Cardiac fibroblast (primary cell): ENCODE data around the gene PFDN4.

Experiments
- DNase-seq, 2 donors: peaks; one replicate each; pipeline versions ENCODE4 v3.0.0 to v3.0.0-alpha.2; 2010; ENCODE audit warnings: low read depth in 2 of 2
- H3K4me3 ChIP-seq, 2 donors: replicated peaks in 1 of 2; 1 replicate in 1 of 2; 2 replicates in 1 of 2; pipeline ENCODE4 v1.5.1; 2011; ENCODE audit warnings: low read depth in 2 of 2, low read length in 2 of 2, mild to moderate bottlenecking in 2 of 2, moderate library complexity in 1 of 2
- TF ChIP-seq, protein P1 (sequence below): IDR thresholded peaks from one replicate; pipeline ENCODE4 v1.5.1; 2011; ENCODE audit warnings: low read depth, mild to moderate bottlenecking, low read length, inconsistent platforms

PFDN4 gene

DNA sequence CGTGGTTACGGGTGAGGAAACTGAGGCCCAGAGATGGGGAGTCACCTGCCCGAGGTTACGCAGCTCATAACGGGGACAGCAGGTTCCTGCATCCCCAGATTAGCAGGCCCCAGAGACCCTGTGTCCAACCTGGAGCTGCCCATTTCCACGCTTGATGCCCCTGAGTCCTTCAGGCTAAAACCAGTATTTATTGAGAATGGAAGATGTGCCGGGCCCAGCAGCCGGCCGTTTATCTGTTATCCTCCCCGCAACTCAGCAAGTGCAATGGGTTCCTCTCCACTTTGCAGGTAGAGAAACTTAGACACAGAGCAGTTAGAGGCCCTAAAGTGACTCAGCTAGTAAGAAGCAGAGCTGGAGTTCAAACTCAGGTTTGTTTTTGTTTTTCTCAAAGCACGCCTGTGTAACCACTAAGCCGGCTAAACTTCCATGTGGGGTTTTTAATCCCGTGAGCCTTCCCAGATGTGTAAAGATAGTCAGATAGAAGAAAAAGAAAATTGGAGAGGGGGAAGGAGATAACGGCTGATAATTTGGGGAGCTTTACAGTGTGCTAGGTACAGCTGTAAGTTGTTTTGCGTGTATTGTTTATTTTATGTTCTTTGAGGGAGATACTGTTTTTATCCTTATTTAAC, 775 bp downstream of the PFDN4 start:
- H3K4me3 ChIP-seq: peak overlapping the region; percentile 89 to 91
- TF ChIP-seq, protein P1, sequence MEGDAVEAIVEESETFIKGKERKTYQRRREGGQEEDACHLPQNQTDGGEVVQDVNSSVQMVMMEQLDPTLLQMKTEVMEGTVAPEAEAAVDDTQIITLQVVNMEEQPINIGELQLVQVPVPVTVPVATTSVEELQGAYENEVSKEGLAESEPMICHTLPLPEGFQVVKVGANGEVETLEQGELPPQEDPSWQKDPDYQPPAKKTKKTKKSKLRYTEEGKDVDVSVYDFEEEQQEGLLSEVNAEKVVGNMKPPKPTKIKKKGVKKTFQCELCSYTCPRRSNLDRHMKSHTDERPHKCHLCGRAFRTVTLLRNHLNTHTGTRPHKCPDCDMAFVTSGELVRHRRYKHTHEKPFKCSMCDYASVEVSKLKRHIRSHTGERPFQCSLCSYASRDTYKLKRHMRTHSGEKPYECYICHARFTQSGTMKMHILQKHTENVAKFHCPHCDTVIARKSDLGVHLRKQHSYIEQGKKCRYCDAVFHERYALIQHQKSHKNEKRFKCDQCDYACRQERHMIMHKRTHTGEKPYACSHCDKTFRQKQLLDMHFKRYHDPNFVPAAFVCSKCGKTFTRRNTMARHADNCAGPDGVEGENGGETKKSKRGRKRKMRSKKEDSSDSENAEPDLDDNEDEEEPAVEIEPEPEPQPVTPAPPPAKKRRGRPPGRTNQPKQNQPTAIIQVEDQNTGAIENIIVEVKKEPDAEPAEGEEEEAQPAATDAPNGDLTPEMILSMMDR: no peak
- DNase-seq: peak; percentile 40 to 66

DNA sequence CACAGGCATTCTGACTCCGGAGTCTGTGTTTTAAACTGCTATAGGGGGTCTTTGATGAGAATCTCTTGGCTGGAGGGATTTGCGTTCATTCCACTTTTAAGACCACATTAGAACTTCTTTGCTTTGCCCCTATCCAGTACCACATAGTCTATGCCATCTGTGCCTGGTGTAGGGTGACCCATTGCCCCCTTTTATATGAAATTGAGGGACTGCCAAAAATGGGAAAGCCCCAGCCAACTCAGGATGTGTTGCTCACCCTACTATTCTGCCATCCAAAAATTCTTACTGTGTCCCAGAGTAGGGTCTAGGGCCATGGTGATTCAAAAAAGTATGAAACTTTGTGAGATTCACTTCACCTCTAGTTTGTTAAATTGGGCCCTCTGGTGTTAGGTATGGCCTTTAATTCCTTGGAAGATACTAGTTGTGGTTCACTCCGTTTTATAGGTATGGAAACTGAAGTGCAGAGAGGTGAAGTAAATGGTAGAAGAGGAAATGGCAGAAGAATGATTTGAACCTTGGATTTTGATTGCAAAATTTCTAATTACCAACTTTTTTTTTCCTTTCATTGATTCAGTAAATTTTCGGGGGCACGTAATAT, 1.4 kb downstream of the PFDN4 start:
- DNase-seq: no peak
- TF ChIP-seq, protein P1: no peak
- H3K4me3 ChIP-seq: peak overlapping the region; percentile 89 to 91

DNA sequence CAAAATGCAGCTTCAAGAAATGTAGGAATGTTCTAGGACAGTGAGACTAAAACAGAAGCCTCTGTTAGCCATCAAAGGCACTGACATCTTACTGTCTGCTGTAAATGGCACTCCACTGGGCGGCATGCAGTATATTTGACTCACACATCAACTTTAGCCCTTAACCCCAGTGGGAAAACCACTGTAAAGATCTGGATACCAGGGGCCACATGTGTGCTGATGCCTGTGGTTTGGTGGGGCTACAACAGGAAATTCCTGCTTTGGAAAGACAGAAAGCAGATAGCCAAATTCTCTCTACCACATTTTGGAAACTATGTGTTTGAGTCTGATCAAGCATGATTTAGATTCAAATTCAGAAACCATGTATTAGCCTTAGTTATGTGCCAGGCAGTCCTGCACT, 4.3 kb downstream of the PFDN4 start:
- H3K4me3 ChIP-seq: no peak overlapping the region
- DNase-seq: peak; percentile 58 to 79
- TF ChIP-seq, protein P1: no peak

DNA sequence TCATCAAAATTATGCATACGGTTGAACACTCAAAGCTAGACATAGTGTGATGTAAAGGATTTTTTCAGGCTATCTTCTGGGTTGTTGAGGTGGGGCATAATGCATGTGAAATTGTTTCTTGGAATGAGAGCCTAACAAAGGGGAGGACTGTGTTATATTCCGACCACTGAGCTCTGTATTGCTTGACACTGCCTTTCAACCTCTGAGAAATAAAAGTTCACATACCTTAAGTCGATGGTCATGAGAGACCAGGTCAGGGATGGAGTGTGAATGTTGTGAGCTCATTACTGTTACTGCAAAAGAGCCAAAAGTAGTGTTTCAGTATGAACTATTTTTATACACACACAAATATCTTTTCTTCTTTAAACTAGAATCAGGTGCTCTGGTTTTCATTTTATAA, 5.0 kb downstream of the PFDN4 start:
- H3K4me3 ChIP-seq: no peak overlapping the region
- DNase-seq: no peak
- TF ChIP-seq, protein P1: no peak

DNA sequence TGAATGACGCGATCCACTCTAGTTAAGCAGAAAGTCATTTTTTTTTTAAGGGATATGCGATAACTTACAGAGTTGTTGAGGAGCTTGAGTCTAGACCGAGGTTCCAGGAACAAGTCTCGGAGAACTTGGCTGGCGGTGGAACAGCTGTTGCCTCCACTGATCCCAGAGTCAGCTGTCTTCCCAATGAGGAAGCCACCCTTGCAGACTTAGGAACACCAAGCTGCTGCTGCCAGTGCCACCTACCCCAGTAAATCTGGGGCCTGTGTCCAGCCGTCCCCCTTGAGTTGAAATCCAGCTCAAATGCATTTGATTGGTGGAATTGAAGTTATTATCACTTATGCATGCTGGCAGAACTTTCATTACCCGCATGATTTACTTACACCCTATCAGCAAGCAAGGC, 6.7 kb downstream of the PFDN4 start:
- TF ChIP-seq, protein P1: no peak
- DNase-seq: no peak
- no peak overlapping the region for H3K4me3 ChIP-seq

DNA sequence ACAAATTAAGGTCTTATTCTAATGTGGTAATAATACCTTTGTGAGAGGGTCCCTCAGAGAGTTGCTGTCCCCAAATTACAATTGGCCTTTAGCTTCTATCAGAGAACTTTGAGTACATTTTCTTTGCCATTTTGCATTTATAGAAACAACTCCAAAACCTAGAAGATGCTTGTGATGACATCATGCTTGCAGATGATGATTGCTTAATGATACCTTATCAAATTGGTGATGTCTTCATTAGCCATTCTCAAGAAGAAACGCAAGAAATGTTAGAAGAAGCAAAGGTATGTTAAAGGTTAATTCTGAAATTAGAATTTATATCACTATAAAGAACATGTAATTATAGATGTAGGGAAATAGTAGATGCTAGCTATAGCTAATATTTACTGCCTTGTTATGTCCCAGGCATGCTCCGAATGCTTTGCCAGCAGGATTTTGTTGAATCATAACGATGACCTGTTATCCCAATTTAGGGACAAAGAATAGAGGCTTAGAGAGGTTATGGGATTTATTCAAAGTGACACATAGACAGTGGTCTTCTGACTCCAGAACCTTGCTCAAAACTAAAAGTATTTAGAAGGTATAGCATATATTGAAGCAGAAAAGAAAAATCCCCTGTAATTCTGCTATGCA, 7.4 kb downstream of the PFDN4 start:
- TF ChIP-seq, protein P1: no peak
- H3K4me3 ChIP-seq: no peak overlapping the region
- no peak for DNase-seq
